ENCODE results near the gene TJP3.

The TJP3 gene

DNA sequence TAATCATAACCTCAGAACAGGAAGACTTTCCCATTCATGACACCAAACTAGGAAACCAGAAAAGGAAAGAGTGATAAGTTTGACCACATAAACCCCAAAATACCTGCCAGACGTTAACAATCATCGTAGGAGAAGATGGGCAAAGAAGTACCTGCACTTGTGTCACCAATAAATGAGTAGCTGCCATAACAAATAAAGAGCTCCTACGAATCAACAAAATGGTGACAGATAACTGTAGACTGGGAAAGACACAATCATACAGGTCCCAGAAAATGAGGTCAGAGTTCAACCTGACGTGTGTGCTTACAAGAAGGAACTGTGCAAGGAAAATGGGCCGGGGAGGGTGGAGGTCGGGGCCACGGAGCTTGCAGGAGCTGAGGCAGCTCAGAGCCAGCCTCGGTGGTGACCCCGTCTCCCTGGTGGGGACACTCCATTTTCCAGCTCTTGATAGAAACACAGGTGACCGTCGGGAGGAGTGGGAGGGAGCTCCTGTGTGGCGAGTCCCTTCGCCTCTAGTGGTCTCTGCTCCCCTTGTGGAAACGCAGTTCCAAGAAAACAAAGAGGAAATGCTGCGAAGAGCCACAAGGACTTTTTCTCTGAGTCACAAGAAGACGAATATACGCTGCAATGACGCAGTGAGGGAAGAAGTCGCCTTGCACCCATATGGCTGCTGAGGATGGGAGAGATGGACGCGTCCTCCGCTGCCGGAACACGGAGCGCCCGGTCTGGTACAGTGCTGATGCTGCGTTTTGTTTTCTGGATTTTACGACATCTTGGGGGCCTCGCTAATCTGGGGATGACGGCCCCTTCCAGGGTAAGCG, 17.4 kb upstream of the TJP3 start:
- Histone ChIP-seq H3K9me3 (ENCODE audit: insufficient read depth, low read length) (peaks cover 6% of the 10 kb centered on the region; the same call in 1 of the 2 replicates), H3K4me1 (ENCODE audit: insufficient read depth, insufficient read length) (peaks cover 17% of the 10 kb centered on the region), H3K36me3 (ENCODE audit: insufficient read depth, insufficient read length, low read length) (peaks cover 44% of the 10 kb centered on the region), H3K9ac (ENCODE audit: insufficient read length, low read depth) (no peak overlapping the region), H3K27me3 (ENCODE audit: insufficient read depth, insufficient read length) (no peaks in the 10 kb centered on the region), H3K4me3 (ENCODE audit: insufficient read length, low read depth) (no peak overlapping the region)
- TF ChIP-seq ZNF274 (IDR thresholded peaks at IDR 0.05; ENCODE audit: low read depth, low read length) (no peak), SUZ12 (IDR thresholded peaks at IDR 0.05; ENCODE audit: extremely low read depth, insufficient read depth, insufficient read length) (no peak), YY1 (IDR thresholded peaks at IDR 0.05; ENCODE audit: insufficient read depth, insufficient read length) (no peak)
- DNase-seq (ENCODE audit: low read depth, low spot score), result no peak

DNA sequence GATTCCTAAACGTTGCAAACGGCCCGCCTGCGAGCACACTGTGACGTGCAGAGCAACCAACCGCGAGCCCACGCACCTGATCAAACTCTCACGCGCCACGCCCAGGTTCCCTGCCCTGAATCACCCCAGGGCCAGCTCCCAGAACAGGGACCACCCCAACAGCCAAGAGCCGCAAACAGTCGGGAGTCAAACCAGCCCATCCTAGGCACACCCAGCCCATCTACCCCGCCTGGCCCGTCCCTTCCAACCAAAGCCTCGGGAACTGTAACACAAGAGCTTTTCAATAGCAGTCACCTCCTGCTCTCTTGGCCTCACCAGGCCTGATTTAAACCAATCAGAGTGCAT, 16.8 kb upstream of the TJP3 start:
- Histone ChIP-seq H3K36me3 (ENCODE audit: insufficient read depth, insufficient read length, low read length) (peaks cover 48% of the 10 kb centered on the region), H3K4me3 (ENCODE audit: insufficient read length, low read depth) (no peak overlapping the region), H3K9me3 (ENCODE audit: insufficient read depth, low read length) (peaks cover 6% of the 10 kb centered on the region; the same call in 1 of the 2 replicates), H3K27me3 (ENCODE audit: insufficient read depth, insufficient read length) (no peaks in the 10 kb centered on the region), H3K9ac (ENCODE audit: insufficient read length, low read depth) (no peak overlapping the region), H3K4me1 (ENCODE audit: insufficient read depth, insufficient read length) (peaks cover 17% of the 10 kb centered on the region)
- TF ChIP-seq YY1 (IDR thresholded peaks at IDR 0.05; ENCODE audit: insufficient read depth, insufficient read length) (no peak), SUZ12 (IDR thresholded peaks at IDR 0.05; ENCODE audit: extremely low read depth, insufficient read depth, insufficient read length) (no peak)
- DNase-seq (ENCODE audit: low read depth, low spot score), result no peak

DNA sequence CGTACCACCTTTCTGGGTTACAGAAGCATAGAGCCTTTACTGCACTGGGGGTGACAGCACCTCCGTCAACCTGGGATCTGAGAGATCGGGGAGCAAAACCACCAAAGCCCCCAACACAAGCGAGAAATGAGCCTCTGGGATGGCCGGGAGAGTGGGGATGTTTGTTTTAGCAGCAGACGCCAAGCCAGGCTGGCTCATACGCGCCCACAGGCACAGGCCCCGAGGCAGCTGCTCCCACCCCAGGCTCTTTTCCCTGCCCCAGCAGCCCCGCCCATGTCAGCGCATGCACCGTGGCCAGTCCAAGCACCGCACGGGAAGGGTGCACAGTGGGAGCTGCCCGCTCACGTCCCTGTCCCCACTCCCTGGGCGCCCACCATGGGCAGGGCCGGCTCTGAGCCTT, 16.5 kb upstream of the TJP3 start:
- Histone ChIP-seq H3K9me3 (ENCODE audit: insufficient read depth, low read length) (peaks cover 6% of the 10 kb centered on the region; the same call in 1 of the 2 replicates), H3K4me1 (ENCODE audit: insufficient read depth, insufficient read length) (peaks cover 17% of the 10 kb centered on the region), H3K27me3 (ENCODE audit: insufficient read depth, insufficient read length) (no peaks in the 10 kb centered on the region), H3K36me3 (ENCODE audit: insufficient read depth, insufficient read length, low read length) (peaks cover 49% of the 10 kb centered on the region), H3K4me3 (ENCODE audit: insufficient read length, low read depth) (no peak overlapping the region), H3K9ac (ENCODE audit: insufficient read length, low read depth) (no peak overlapping the region)
- no peak for TF ChIP-seq SUZ12 (IDR thresholded peaks at IDR 0.05; ENCODE audit: extremely low read depth, insufficient read depth, insufficient read length)
- no peak for TF ChIP-seq ZNF274 (IDR thresholded peaks at IDR 0.05; ENCODE audit: low read depth, low read length)
- TF ChIP-seq YY1 (IDR thresholded peaks at IDR 0.05; ENCODE audit: insufficient read depth, insufficient read length), result no peak
- DNase-seq (ENCODE audit: low read depth, low spot score), result no peak

DNA sequence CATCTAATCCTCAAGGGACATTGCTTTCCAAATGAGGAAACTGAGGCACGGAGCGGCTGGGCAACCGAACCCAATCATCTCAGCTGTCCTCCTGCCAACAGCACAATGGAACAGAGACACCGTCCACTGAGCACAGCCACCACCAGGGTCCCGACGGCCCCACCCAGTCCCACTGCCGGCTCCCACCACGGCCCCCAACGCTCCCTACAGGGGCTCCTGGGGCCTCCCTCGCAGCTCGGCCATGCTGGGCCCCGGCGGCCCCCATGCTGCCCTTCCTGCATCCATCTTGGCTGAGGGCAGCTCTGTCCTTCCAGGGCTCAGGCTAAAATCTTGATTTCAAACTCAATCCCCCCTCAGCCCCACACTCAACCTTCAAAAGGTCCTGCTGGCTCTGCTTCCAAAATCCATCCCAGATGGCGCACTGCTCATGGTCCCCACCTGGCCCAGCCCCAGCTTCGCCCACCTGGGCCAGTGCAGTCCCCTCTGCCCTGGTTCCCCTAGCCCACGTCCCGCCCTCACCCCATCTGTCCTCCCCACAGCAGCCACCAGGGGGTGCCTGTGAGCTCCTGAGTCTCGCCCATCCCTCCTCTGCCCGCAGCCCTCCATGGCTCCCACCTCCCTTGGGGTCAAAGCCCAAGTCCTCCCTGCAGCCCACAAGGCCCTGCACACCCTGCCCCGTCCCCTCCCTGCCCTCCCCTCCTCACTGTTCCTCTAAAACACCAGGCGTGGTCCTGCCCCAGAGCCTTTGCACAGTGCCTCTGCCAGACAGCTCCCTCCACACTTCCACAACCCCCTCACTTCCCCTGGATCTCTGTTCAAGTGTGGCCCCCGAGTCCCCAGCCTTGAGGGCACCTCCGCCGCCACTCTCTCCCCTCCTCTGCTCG, 15.8 kb upstream of the TJP3 start:
- Histone ChIP-seq H3K9me3 (ENCODE audit: insufficient read depth, low read length) (peaks cover 6% of the 10 kb centered on the region; the same call in 1 of the 2 replicates), H3K9ac (ENCODE audit: insufficient read length, low read depth) (no peak overlapping the region), H3K36me3 (ENCODE audit: insufficient read depth, insufficient read length, low read length) (peaks cover 54% of the 10 kb centered on the region), H3K4me3 (ENCODE audit: insufficient read length, low read depth) (no peak overlapping the region), H3K4me1 (ENCODE audit: insufficient read depth, insufficient read length) (peaks cover 21% of the 10 kb centered on the region), H3K27me3 (ENCODE audit: insufficient read depth, insufficient read length) (no peaks in the 10 kb centered on the region)
- DNase-seq (ENCODE audit: low read depth, low spot score), result no peak
- no peak for TF ChIP-seq SUZ12 (IDR thresholded peaks at IDR 0.05; ENCODE audit: extremely low read depth, insufficient read depth, insufficient read length)
- no peak for TF ChIP-seq ZNF274 (IDR thresholded peaks at IDR 0.05; ENCODE audit: low read depth, low read length)
- TF ChIP-seq YY1 (IDR thresholded peaks at IDR 0.05; ENCODE audit: insufficient read depth, insufficient read length), result no peak

DNA sequence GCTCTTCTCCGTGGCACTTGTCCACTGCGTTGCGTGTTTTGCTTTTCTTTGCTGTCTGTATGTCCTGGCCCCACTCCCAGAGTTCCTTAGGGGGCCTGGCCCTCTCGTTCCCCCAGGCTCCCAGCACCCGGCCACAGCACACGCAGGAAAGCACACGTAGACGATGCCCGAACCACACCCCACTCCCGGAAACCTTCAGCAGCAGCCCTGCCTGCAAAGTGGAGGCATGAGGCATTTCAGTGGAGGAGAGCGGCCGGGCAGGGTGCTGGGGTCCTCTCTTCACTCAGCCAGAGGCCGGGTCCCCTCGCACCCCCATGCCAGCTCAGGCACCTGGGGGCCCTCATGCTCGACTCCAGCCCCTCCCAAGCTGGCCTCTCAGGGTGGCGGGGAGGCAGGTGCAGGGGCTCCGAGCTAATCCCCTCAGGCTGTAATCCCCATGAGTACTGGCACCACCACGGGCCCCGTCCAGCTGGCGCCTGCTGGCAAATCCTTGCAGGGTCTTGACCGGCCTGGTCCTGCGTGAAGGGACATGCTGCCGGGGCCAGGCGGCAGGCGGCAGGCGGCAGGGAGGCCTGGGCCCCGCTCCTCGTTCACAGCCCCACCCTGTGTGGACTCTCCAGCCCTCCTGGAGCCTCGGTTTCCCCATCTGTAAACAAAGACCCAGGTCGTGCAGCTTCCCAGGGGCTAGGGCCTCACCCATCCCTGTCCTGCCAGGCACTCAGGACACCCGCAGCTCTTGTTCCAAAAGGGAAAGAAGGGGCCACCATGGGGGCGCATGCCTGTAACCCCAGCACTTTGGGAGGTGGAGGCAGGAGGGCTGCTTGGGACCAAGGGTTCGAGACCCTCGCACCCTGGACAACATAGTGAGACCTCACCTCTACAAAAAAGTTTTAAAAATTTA, 14.9 kb upstream of the TJP3 start:
- H3K9ac ChIP-seq (ENCODE audit: insufficient read length, low read depth), result no peak overlapping the region
- peaks cover 6% of the 10 kb centered on the region; the same call in 1 of the 2 replicates for H3K9me3 ChIP-seq (ENCODE audit: insufficient read depth, low read length)
- no peak overlapping the region for H3K4me3 ChIP-seq (ENCODE audit: insufficient read length, low read depth)
- H3K4me1 ChIP-seq (ENCODE audit: insufficient read depth, insufficient read length), result peaks cover 21% of the 10 kb centered on the region
- TF ChIP-seq YY1 (IDR thresholded peaks at IDR 0.05; ENCODE audit: insufficient read depth, insufficient read length), result no peak
- no peak for TF ChIP-seq ZNF274 (IDR thresholded peaks at IDR 0.05; ENCODE audit: low read depth, low read length)
- TF ChIP-seq SUZ12 (IDR thresholded peaks at IDR 0.05; ENCODE audit: extremely low read depth, insufficient read depth, insufficient read length), result no peak
- H3K36me3 ChIP-seq (ENCODE audit: insufficient read depth, insufficient read length, low read length), result peaks cover 55% of the 10 kb centered on the region
- no peak for DNase-seq (ENCODE audit: low read depth, low spot score)
- H3K27me3 ChIP-seq (ENCODE audit: insufficient read depth, insufficient read length), result no peaks in the 10 kb centered on the region

DNA sequence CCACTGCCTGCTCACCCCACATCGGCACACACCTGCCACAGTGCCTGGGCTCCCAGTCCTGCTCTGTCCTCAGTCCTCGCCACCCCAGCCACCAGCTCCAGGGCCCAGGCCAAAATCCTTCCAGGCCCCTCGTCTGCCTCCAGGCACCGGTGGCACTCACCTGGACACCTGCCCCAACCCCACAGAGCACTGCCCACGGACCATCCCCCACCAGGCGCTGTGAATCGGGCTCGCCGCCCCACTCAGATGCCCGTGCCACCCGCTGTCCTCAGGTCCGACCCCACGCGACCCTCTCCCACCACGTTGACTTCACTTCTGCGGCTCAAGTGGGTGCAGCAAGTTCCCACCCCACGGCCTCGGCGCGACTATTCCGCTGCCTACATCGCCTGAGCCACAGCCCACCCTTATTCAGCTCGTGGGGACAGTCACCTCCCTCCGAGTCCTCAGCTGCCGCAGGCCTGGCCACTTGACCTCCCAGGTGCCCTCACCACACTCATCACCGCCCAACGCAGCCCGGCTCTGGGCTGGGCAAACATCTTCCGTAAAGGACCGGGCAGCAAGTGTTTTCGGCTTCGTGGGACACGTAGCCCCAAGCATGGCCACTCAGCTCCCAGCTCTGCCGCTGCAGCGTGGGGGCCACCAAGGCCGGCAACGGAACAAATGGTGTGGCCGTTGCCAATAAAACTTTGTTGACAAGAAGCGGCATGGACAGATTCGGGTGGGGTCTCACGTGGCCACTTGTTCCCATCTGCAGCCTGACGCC, 13.6 kb upstream of the TJP3 start:
- Histone ChIP-seq H3K36me3 (ENCODE audit: insufficient read depth, insufficient read length, low read length) (peaks cover 58% of the 10 kb centered on the region), H3K4me3 (ENCODE audit: insufficient read length, low read depth) (no peak overlapping the region), H3K9me3 (ENCODE audit: insufficient read depth, low read length) (peaks cover 6% of the 10 kb centered on the region; the same call in 1 of the 2 replicates), H3K4me1 (ENCODE audit: insufficient read depth, insufficient read length) (peaks cover 21% of the 10 kb centered on the region), H3K27me3 (ENCODE audit: insufficient read depth, insufficient read length) (no peaks in the 10 kb centered on the region), H3K9ac (ENCODE audit: insufficient read length, low read depth) (peak overlapping the region; percentile 1)
- no peak for DNase-seq (ENCODE audit: low read depth, low spot score)
- TF ChIP-seq YY1 (IDR thresholded peaks at IDR 0.05; ENCODE audit: insufficient read depth, insufficient read length), result no peak
- TF ChIP-seq ZNF274 (IDR thresholded peaks at IDR 0.05; ENCODE audit: low read depth, low read length), result no peak
- no peak for TF ChIP-seq SUZ12 (IDR thresholded peaks at IDR 0.05; ENCODE audit: extremely low read depth, insufficient read depth, insufficient read length)
